Middle frontal gyrus (tissue), 1 donor: ENCODE measurements around the gene PRDM10.
"Not testable (repeated sequence)": the region's sequence is repeated elsewhere in the genome, so short reads cannot be mapped to it uniquely, and the experiment has no call there.

ENCODE experiments used
- DNase-seq: peaks from one replicate; pipeline ENCODE4 v3.0.0-alpha.2; 2015; ENCODE audit warnings: low spot score; ENCODE audit errors: extremely low spot score

The PRDM10 gene

GRCh38 chr11:130002352-130002845, at the start of gene PRDM10:
Gene PRDM10 (minus strand): TSS chr11:130002835. CDS start chr11:129960964, 41,871 bp downstream.
- DNase-seq, result peak; percentile 83

- DNase-seq, result no peak
Observed at GRCh38 chr11:130051082-130051481, 48.4 kb upstream of the PRDM10 start.

- DNase-seq, result no peak
Observed at GRCh38 chr11:130050257-130050656, 47.6 kb upstream of the PRDM10 start.

GRCh38 chr11:130049328-130049771, 46.7 kb upstream of the PRDM10 start:
- no peak for DNase-seq

- no peak for DNase-seq
Observed at GRCh38 chr11:130047141-130047540, 44.5 kb upstream of the PRDM10 start.

- DNase-seq, result no peak
Observed at GRCh38 chr11:130043575-130043974, 40.9 kb upstream of the PRDM10 start.

GRCh38 chr11:130042093-130042591, 39.5 kb upstream of the PRDM10 start:
- DNase-seq, result no peak

- DNase-seq, result no peak
Observed at GRCh38 chr11:130040281-130040940, 37.8 kb upstream of the PRDM10 start.

GRCh38 chr11:130037881-130038585, 35.4 kb upstream of the PRDM10 start:
- no peak for DNase-seq

- no peak for DNase-seq
Observed at GRCh38 chr11:130037058-130037457, 34.4 kb upstream of the PRDM10 start.

- DNase-seq, result no peak
Observed at GRCh38 chr11:130034236-130034635, 31.6 kb upstream of the PRDM10 start.

- no peak for DNase-seq
Observed at GRCh38 chr11:130032931-130033330, 30.3 kb upstream of the PRDM10 start.

GRCh38 chr11:130031945-130032344, 29.3 kb upstream of the PRDM10 start:
- DNase-seq, result no peak

- DNase-seq, result no peak
Observed at GRCh38 chr11:130031056-130031455, 28.4 kb upstream of the PRDM10 start.

GRCh38 chr11:130029137-130029536, 26.5 kb upstream of the PRDM10 start:
- DNase-seq, result no peak

GRCh38 chr11:130025371-130025770, 22.7 kb upstream of the PRDM10 start:
- DNase-seq, result no peak

- no peak for DNase-seq
Observed at GRCh38 chr11:130024361-130024760, 21.7 kb upstream of the PRDM10 start.

- DNase-seq, result no peak
Observed at GRCh38 chr11:130023204-130023603, 20.6 kb upstream of the PRDM10 start.

- no peak for DNase-seq
Observed at GRCh38 chr11:130022799-130023198, 20.2 kb upstream of the PRDM10 start.

- DNase-seq, result not testable (repeated sequence)
Observed at GRCh38 chr11:130021606-130022005, 19.0 kb upstream of the PRDM10 start.

GRCh38 chr11:130020323-130020722, 17.7 kb upstream of the PRDM10 start:
- DNase-seq, result no peak

GRCh38 chr11:130015846-130016245, 13.2 kb upstream of the PRDM10 start:
- not testable (repeated sequence) for DNase-seq
